Heart left ventricle (tissue), 13 donors: ENCODE measurements around the gene NXF3.
"Not testable (repeated sequence)": the region's sequence is repeated elsewhere in the genome, so short reads cannot be mapped to it uniquely, and the experiment has no call there.

Experiments
- POLR2A ChIP-seq, 2 donors: fragments of 450-650 bp; IDR thresholded peaks; one replicate each; pipeline ENCODE4 v1.6.1; 2017; ENCODE audit warnings: antibody characterized with exemption in 2 of 2, mild to moderate bottlenecking in 2 of 2, moderate library complexity in 2 of 2
- TF ChIP-seq, protein P1 (sequence below), 12 donors: fragments of 200-600 bp; sonication (generic) in 4 of 12; IDR thresholded peaks; one replicate each; pipeline versions ENCODE4 v1.5.0 to v1.8.0; 2018 to 2022; ENCODE audit warnings: antibody characterized with exemption in 12 of 12, mild to moderate bottlenecking in 5 of 12
- donor health status: ischemic (EF 13 %, LVEDD 7.1; RV severe dilation, severe dysfunction).
- donor health status: DM: no; HTN: yes; CAD: no.
- donor health status: DM: no; HTN: no; CAD: no.
- donor health status: ischemic (EF 25% LVEDD 6.9; RV normal size, moderate dysfunction).
- donor health status: ischemic (EF 25% LVEDD 5.7; RV mildly dilated, moderate dysfunction).
- donor health status: ischemic (EF 35%, LVEDD 5.7; RV mildly dilated, moderate dysfunction).
- donor health status: nonischemic (EF 11% LVEDD 7.7; RV severe dilation, severe dysfunction).
- donor health status: DM: yes; HTN: yes; CAD: no.
- donor health status: PGD.
- donor health status: ischemic (EF 29% LVEDD 5.4; RV normal size, mild dysfunction).
- donor health status: nonischemic (EF 23%, LVEDD 6.1; RV moderate dilation, normal function).

DNA sequence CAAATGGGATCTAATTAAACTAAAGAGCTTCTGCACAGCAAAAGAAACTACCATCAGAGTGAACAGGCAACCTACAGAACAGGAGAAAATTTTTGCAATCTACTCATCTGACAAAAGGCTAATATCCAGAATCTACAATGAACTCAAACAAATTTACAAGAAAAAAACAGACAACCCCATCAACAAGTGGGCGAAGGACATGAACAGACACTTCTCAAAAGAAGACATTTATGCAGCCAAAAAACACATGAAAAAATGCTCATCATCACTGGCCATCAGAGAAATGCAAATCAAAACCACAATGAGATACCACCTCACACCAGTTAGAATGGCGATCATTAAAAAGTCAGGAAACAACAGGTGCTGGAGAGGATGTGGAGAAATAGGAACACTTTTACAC, 43.6 kb upstream of the NXF3 start:
- not testable (repeated sequence) for TF ChIP-seq POLR2A (IDR thresholded peaks at IDR 0.05)
- TF ChIP-seq, protein P1, sequence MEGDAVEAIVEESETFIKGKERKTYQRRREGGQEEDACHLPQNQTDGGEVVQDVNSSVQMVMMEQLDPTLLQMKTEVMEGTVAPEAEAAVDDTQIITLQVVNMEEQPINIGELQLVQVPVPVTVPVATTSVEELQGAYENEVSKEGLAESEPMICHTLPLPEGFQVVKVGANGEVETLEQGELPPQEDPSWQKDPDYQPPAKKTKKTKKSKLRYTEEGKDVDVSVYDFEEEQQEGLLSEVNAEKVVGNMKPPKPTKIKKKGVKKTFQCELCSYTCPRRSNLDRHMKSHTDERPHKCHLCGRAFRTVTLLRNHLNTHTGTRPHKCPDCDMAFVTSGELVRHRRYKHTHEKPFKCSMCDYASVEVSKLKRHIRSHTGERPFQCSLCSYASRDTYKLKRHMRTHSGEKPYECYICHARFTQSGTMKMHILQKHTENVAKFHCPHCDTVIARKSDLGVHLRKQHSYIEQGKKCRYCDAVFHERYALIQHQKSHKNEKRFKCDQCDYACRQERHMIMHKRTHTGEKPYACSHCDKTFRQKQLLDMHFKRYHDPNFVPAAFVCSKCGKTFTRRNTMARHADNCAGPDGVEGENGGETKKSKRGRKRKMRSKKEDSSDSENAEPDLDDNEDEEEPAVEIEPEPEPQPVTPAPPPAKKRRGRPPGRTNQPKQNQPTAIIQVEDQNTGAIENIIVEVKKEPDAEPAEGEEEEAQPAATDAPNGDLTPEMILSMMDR (IDR thresholded peaks at IDR 0.05) = not testable (repeated sequence)
